Smooth muscle cell (in vitro differentiated cells): ENCODE measurements around the gene MAP3K6. TPM values are rescaled to one million over a fixed set of nuclear protein-coding genes. Genes with fewer than 3 reads are reported as not detected.
A peak's percentile ranks its signal among the peaks of the same experiment; 100 is the strongest.

Experiments
- DNase-seq: peaks from one replicate; lab custom pipeline; 2025; ENCODE audit not compliant: unreplicated experiment; lab: John Stamatoyannopoulos, UW
- H2AFZ ChIP-seq: fragments of 200-600 bp; sonication (generic); 2 replicates; pipeline ENCODE4 v1.6.0; 2016; ENCODE audit warnings: antibody characterized with exemption, low read depth, mild to moderate bottlenecking
- H3F3A ChIP-seq: fragments of 200-600 bp; sonication (generic); 2 replicates; pipeline ENCODE4 v1.6.0; 2017; ENCODE audit warnings: antibody characterized with exemption, low read depth
- H3K27ac ChIP-seq: fragments of 200-600 bp; sonication (generic); 2 replicates; pipeline ENCODE4 v1.5.1; 2016; ENCODE audit warnings: low read depth, mild to moderate bottlenecking
- H3K27me3 ChIP-seq: fragments of 200-600 bp; sonication (generic); 2 replicates; pipeline ENCODE4 v1.6.1; 2016; ENCODE audit warnings: low read depth, mild to moderate bottlenecking
- H3K36me3 ChIP-seq: fragments of 200-600 bp; sonication (generic); 2 replicates; pipeline ENCODE4 v1.5.1; 2016; ENCODE audit warnings: low read depth
- H3K4me1 ChIP-seq: fragments of 200-600 bp; sonication (generic); 2 replicates; pipeline ENCODE4 v1.5.1; 2016; ENCODE audit warnings: low read depth
- H3K4me2 ChIP-seq: fragments of 200-600 bp; sonication (generic); 2 replicates; pipeline ENCODE4 v1.6.0; 2016; ENCODE audit warnings: mild to moderate bottlenecking
- H3K4me3 ChIP-seq: fragments of 200-600 bp; sonication (generic); 2 replicates; pipeline ENCODE4 v1.5.1; 2016; ENCODE audit warnings: mild to moderate bottlenecking
- H3K79me2 ChIP-seq: fragments of 200-600 bp; sonication (generic); 2 replicates; pipeline ENCODE4 v1.6.0; 2016; ENCODE audit warnings: low read depth, mild to moderate bottlenecking
- H3K9ac ChIP-seq: fragments of 200-600 bp; sonication (generic); 2 replicates; pipeline ENCODE4 v1.6.0; 2016; ENCODE audit warnings: low read depth
- H3K9me3 ChIP-seq: fragments of 200-600 bp; sonication (generic); replicated peaks from 2 replicates; pipeline ENCODE4 v1.5.1; 2016; ENCODE audit warnings: low read depth
- H4K20me1 ChIP-seq: fragments of 200-600 bp; sonication (generic); 2 replicates; pipeline ENCODE4 v1.6.0; 2016; ENCODE audit warnings: low read depth
- CTCF ChIP-seq: fragments of 200-600 bp; sonication (generic); IDR thresholded peaks from 2 replicates; pipeline ENCODE4 v1.5.1; 2017; ENCODE audit warnings: borderline replicate concordance, mild to moderate bottlenecking, antibody characterized with exemption; ENCODE audit not compliant: insufficient read depth, poor library complexity, severe bottlenecking
- WGBS: methylation state at CpG from one replicate; pipeline ENCODE4 v1.1.7; 2016; ENCODE audit warnings: low lambda C conversion rate; 5-methylcytosine and 5-hydroxymethylcytosine counted together
- polyA plus RNA-seq: library from polyadenylated mRNA; unstranded; fragments of >200 nt; fragmentation: Nextera tagmentation; extraction: Ambion mirVana; gene quantifications from 2 replicates; pipeline ENCODE4 v1.2.1, GENCODE V29; 2016
- total RNA-seq: library from RNA; depleted of rRNA; stranded (reverse); fragments of >200 nt; gene quantifications from 2 replicates; pipeline ENCODE4 v1.2.3, GENCODE V29; 2014

The MAP3K6 gene
- total and polyA plus RNA-seq, 2 experiments from 2014 or later: 14.1 to 29.0 TPM

GRCh38 chr1:27327964-27328363 is 38.8 kb downstream of the MAP3K6 start:
- no peak overlapping the region for H3K4me3 ChIP-seq
- WGBS: 93% methylated on average over 5 of the region's 5 CpGs

DNA sequence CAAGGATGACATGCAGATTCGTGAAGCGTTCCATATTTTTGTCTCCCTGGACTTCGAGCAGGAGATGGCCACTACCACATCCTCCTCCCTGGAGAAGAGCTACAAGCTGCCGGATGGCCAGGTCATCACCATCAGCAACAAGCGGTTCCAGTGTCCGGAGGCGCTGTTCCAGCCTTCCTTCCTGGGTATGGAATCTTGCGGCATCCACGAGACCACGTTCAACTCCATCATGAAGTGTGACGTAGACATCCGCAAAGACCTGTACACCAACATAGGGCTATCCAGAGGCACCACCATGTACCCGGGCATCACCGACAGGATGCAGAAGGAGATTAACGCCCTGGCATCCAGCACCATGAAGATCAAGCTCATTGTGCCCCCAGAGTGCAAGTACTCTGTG is 41.5 kb downstream of the MAP3K6 start:
- no peak for DNase-seq
- Histone ChIP-seq H4K20me1 (peaks cover 44% of the 10 kb centered on the region), H3K27ac (no peak overlapping the region), H3K27me3 (no peaks in the 10 kb centered on the region), H3K4me1 (peaks cover 11% of the 10 kb centered on the region), H3K4me2 (no peak overlapping the region), H3K4me3 (no peak overlapping the region), H3K79me2 (peaks cover 80% of the 10 kb centered on the region), H3K36me3 (no peaks in the 10 kb centered on the region), H3F3A (no peaks in the 10 kb centered on the region), H2AFZ (no peak overlapping the region), H3K9me3 (no peaks in the 10 kb centered on the region), H3K9ac (no peak overlapping the region)
- TF ChIP-seq CTCF: no peak
- 95% methylated on average over 15 of the region's 15 CpGs for WGBS

More at GRCh38 chr1:27327964-27328363, 38.8 kb downstream of the MAP3K6 start:
- Histone ChIP-seq H3K9me3 (no peaks in the 10 kb centered on the region), H4K20me1 (peaks cover 47% of the 10 kb centered on the region), H3K36me3 (no peaks in the 10 kb centered on the region), H3F3A (no peaks in the 10 kb centered on the region), H3K9ac (no peak overlapping the region), H3K4me1 (peaks cover 8% of the 10 kb centered on the region), H3K4me2 (no peak overlapping the region), H3K27ac (peak overlapping the region; percentile 21), H3K79me2 (peaks cover 76% of the 10 kb centered on the region), H3K27me3 (no peaks in the 10 kb centered on the region), H2AFZ (no peak overlapping the region)
- no peak for TF ChIP-seq CTCF
- DNase-seq: no peak

DNA sequence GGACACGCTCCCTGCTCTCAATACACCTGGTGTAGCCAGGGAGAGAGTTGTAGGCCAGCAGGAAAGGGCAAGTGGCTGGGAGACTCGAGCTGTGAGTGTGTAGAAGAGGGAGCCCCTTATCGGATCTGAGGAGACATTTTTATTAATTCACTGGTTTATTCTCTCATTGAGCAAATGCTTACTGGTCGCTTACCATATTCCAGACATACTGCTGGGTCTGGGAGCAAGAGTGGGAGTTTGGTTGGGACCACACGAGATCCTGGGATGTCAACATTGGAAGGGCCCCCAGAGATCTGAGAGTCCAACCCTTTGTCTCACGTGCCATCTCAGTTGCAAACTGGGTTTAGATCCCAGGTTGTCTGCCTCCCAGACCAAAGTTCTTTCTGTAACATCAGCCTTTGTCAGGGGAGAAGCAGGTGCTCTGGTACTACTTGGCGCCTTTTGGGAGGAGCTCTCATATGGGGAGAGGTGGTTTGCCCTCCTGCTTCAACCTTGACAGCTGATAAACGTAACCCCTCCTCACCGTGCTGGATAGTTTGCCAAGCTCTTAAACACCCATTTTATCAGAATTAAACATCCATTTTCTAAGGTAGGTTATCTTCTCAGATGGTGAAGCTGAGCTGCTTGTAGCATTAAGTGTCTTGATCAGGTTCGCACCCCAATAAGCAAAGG is 44.1 kb downstream of the MAP3K6 start:
- H3K4me3 ChIP-seq: peak overlapping the region; percentile 84
- H3K9me3 ChIP-seq: no peaks in the 10 kb centered on the region
- H3K4me2 ChIP-seq: peak overlapping the region; percentile 99
- no peaks in the 10 kb centered on the region for H3K36me3 ChIP-seq
- H3F3A ChIP-seq: no peaks in the 10 kb centered on the region
- H2AFZ ChIP-seq: peak overlapping the region; percentile 73
- no peak for DNase-seq
- no peak for TF ChIP-seq CTCF
- WGBS: 18% methylated on average over 10 of the region's 10 CpGs
- H3K79me2 ChIP-seq: peaks cover 54% of the 10 kb centered on the region
- H3K27me3 ChIP-seq: no peaks in the 10 kb centered on the region
- H4K20me1 ChIP-seq: peaks cover 19% of the 10 kb centered on the region
- peak overlapping the region; percentile 85 for H3K27ac ChIP-seq
- peaks cover 11% of the 10 kb centered on the region for H3K4me1 ChIP-seq
- H3K9ac ChIP-seq: peak overlapping the region; percentile 93
